Activated B cell treated with CpG ODN at 0.5 μM for 24 hours (primary cell): Measurements from ENCODE around the gene RNF123. TPM values are rescaled to one million over a fixed set of nuclear protein-coding genes. Genes with fewer than 3 reads are reported as not detected.

Experiments used
- ATAC-seq: fragments of 200-7000 bp; cut with Tn5 transposase; one replicate; pipeline ENCODE4 v1.10.0; 2021; ENCODE audit warnings: low read depth, mild to moderate bottlenecking, moderate library complexity
- CTCF ChIA-PET: fragments of 350-600 bp; sonication (Branson Sonifier 250); formaldehyde crosslinking; loops from one replicate; lab custom pipeline; 2021; ENCODE audit warnings: antibody characterized with exemption; lab: Charles Lee
- POLR2A ChIA-PET: fragments of 350-600 bp; sonication (Branson Sonifier 250); formaldehyde crosslinking; loops from one replicate; lab custom pipeline; 2021; ENCODE audit warnings: antibody characterized with exemption; lab: Charles Lee
- DNase-seq: peaks from one replicate; pipeline ENCODE4 v3.0.0; 2022
- H3K27ac Mint-ChIP-seq: one replicate; pipeline ENCODE4 v1.8.0; 2020; ENCODE audit warnings: mixed read lengths
- H3K27me3 Mint-ChIP-seq: one replicate; pipeline ENCODE4 v1.8.0; 2021; ENCODE audit warnings: mixed read lengths
- H3K36me3 Mint-ChIP-seq: one replicate; pipeline ENCODE4 v1.8.0; 2021; ENCODE audit warnings: low read depth, mixed read lengths
- H3K4me1 Mint-ChIP-seq: one replicate; pipeline ENCODE4 v1.8.0; 2021; ENCODE audit warnings: mixed read lengths
- H3K4me3 Mint-ChIP-seq: one replicate; pipeline ENCODE4 v1.8.0; 2020; ENCODE audit warnings: mild to moderate bottlenecking, mixed read lengths
- H3K9me3 Mint-ChIP-seq: one replicate; pipeline ENCODE4 v1.8.0; 2020; ENCODE audit warnings: mixed read lengths
- CTCF ChIP-seq: fragments of 200-600 bp; IDR thresholded peaks from one replicate; pipeline ENCODE4 v1.8.0; 2022; ENCODE audit warnings: antibody characterized with exemption, mild to moderate bottlenecking
- intact Hi-C: fragments of 100-400 bp; cut with micrococcal nuclease; formaldehyde crosslinking; loops from one replicate; pipeline ENCODE4 v1.15.1; 2024
- total RNA-seq: library from RNA; stranded (reverse); gene quantifications from 2 replicates; pipeline ENCODE4 v1.2.3, GENCODE V29; 2022

RNF123 gene
- total RNA-seq, 1 donor from 2014 or later: 51.4 TPM

- peaks cover 44% of the 10 kb centered on the region for H3K36me3 Mint-ChIP-seq
- no peaks in the 10 kb centered on the region for H3K27me3 Mint-ChIP-seq
Measured at GRCh38 chr3:49699281-49699979, 10.1 kb downstream of the RNF123 start.

DNA sequence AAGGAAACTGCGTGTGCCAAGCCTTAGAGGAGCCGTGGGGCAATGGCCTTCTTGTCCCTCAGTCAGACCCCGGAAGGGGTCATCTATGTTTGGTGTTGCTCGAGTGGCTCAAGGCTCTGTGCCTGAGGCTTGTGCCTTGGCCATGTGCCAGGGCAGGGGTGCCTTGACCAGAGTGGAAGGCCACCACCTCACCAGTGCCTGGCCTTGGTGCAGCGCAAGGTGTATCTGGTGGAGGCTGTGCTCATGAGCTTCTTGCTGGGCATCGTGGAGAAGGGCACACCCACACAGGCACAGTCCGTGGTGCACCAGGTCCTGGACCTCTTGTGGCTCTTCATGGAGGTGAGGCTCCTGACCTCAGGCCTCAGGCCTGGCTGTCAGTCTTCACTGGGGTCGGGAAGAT lies 10.7 kb downstream of the RNF123 start:
- no peak for DNase-seq
- Mint-ChIP-seq H3K36me3 (peaks cover 46% of the 10 kb centered on the region), H3K4me1 (no peaks in the 10 kb centered on the region), H3K9me3 (no peaks in the 10 kb centered on the region), H3K27ac (no peak overlapping the region), H3K4me3 (no peak overlapping the region), H3K27me3 (no peaks in the 10 kb centered on the region)
- TF ChIP-seq CTCF: no peak
- no peak for ATAC-seq
- intact Hi-C loops: no loop called here
- CTCF ChIA-PET: no interaction called here
- POLR2A ChIA-PET: no interaction called here

More at GRCh38 chr3:49699281-49699979, 10.1 kb downstream of the RNF123 start:
- Mint-ChIP-seq H3K9me3 (no peaks in the 10 kb centered on the region), H3K27ac (no peak overlapping the region), H3K4me3 (no peak overlapping the region), H3K4me1 (no peaks in the 10 kb centered on the region)
- CTCF ChIA-PET: no interaction called here
- ATAC-seq (no peak), DNase-seq (no peak)
- TF ChIP-seq CTCF: no peak
- POLR2A ChIA-PET: no interaction called here
- intact Hi-C loops: no loop called here

- DNase-seq (no peak), ATAC-seq (no peak)
- POLR2A ChIA-PET: interaction anchor here (0.6 to 1.5 kb wide), 2 partner anchors 125 to 161 kb away, joined by 3 read pairs; no protein-coding TSS in a partner anchor
- Mint-ChIP-seq H3K4me1 (no peaks in the 10 kb centered on the region), H3K9me3 (no peaks in the 10 kb centered on the region), H3K4me3 (no peak overlapping the region), H3K27me3 (no peaks in the 10 kb centered on the region), H3K27ac (no peak overlapping the region), H3K36me3 (peaks cover 48% of the 10 kb centered on the region)
- intact Hi-C loops: no loop called here
- no peak for TF ChIP-seq CTCF
- CTCF ChIA-PET: interaction anchor here (0.6 to 1.3 kb wide), 3 partner anchors 102 to 494 kb away, joined by 3 to 5 read pairs (median 3); partner anchors contain the start of gene INKA1
Measured at GRCh38 chr3:49700453-49701128, 11.2 kb downstream of the RNF123 start.

GRCh38 chr3:49701388-49702077 lies 12.2 kb downstream of the RNF123 start:
- Mint-ChIP-seq H3K36me3 (peaks cover 50% of the 10 kb centered on the region), H3K4me3 (no peak overlapping the region), H3K27me3 (no peaks in the 10 kb centered on the region), H3K9me3 (no peaks in the 10 kb centered on the region), H3K4me1 (no peaks in the 10 kb centered on the region), H3K27ac (no peak overlapping the region)
- DNase-seq: no peak
- CTCF ChIA-PET: interaction anchor here (0.5 to 1.3 kb wide), 4 partner anchors 102 to 1252 kb away, joined by 3 to 5 read pairs (median 3); partner anchors contain the start of gene INKA1
- TF ChIP-seq CTCF: no peak
- no peak for ATAC-seq
- intact Hi-C loops: no loop called here
- POLR2A ChIA-PET: interaction anchor here (0.6 to 1.5 kb wide), 2 partner anchors 124 to 162 kb away, joined by 3 read pairs; no protein-coding TSS in a partner anchor
